ENCODE measurements around the gene TRAFD1.

The TRAFD1 gene

DNA sequence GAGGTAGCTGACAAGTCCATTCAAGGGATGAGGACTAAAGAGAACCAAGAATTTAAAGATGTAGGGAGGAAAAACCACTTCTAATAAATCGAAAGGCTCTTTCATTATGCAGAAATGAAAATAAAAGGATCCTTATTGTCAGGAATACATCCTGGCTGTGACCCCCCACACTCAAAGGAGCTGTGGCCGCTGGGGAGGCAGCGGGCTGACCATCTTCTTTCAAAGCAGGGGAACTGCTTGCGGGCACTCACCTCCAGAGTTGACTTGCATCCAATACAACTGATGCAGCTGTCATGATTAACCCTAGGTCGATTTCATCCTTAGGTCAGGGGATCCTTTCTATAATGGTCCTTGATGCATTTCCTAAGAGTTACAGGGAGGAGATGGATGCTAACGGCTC is 35.3 kb downstream of the TRAFD1 start:
- no peak for DNase-seq (ENCODE audit: low spot score)

DNA sequence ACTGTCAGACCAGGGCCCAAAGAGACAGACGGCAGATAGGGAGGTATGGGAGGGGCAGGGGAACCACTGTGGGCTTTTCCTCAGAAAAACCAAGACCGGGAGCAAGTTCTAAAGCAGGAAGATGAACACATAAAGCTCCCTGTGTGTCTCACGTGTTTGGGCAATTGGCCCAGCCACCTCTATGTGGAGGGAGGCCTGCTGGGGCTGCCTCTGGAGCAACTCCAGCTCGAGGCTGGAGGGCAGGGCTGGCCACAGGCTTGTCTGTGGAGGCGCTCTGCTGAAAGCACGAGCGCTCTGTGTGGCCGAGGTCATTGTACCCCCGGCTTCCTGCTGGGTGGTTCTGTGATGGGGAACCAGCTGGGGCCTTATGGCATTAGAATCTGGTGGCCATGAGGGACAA is 36.4 kb downstream of the TRAFD1 start:
- DNase-seq (ENCODE audit: low spot score), result no peak

DNA sequence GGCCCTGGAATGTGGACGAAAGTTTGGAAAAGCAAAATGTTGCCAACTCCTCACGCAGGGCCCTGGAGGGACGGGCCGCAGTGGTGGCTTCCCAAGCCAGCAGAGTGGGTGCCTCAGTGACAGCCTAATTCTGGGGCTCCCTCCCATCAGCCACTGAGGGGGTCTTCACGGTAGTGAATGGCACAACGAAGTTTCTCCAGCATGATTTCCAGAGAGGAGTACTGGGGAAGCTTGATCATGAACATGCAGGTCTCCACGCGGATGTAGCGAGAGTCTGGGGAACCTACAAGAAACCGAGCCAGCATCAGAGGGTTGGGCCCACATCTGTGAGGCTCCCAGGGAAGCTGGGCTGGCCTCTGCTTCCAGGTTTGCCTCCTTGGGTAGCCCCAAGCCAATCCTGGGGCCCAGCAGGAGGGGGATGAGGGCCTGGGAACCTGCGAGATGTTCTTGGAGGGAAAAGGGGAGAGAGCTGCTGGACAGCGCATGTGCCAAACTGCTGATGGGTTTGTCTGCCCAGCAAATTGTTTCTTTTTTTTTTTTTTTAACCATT is 37.0 kb downstream of the TRAFD1 start:
- no peak for DNase-seq (ENCODE audit: low spot score)

DNA sequence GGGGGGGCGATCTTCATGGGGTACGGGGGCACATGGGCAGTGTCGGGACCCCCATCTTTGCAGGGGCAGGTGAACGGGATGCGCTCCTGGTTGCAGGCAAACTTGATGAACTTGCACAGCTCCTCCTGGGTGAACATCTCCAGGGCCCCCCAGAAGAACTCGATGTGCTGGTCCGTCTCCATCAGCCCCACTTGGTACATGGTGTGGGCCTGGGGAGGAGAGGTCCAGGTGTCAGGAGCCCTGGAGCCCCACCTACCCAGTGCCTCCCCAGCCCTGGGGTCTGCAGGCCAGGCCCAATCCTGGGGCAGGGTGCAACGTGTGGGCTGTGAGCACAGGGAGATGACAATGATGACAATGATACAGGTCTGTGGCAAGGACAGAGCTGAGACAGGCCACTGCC is 37.7 kb downstream of the TRAFD1 start:
- no peak for DNase-seq (ENCODE audit: low spot score)

DNA sequence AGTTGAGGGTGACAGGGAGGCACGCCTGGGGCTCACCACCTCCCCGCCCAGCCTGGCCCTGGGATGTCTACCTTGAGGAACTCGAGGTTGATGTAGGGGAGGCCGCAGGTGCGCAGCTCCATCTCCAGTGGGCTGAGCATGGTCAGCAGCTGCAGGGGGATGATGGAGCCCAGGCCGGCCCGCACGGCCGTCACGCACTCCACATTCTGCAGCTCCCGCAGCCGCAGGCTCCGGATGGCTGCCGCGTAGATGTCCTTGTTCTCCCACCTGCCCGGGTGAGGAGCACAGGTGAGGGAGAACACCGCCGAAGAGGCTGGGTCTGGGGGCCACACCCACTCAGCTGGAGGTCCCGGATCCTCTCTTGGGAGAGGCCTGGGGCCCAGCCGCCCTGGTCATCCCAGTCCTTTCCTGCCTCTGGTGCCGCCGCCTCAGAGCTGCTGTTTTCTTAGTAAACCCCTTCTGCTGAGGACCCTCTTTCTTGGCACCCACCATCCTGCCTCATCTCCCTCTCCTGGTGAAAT is 38.2 kb downstream of the TRAFD1 start:
- DNase-seq (ENCODE audit: low spot score), result no peak

DNA sequence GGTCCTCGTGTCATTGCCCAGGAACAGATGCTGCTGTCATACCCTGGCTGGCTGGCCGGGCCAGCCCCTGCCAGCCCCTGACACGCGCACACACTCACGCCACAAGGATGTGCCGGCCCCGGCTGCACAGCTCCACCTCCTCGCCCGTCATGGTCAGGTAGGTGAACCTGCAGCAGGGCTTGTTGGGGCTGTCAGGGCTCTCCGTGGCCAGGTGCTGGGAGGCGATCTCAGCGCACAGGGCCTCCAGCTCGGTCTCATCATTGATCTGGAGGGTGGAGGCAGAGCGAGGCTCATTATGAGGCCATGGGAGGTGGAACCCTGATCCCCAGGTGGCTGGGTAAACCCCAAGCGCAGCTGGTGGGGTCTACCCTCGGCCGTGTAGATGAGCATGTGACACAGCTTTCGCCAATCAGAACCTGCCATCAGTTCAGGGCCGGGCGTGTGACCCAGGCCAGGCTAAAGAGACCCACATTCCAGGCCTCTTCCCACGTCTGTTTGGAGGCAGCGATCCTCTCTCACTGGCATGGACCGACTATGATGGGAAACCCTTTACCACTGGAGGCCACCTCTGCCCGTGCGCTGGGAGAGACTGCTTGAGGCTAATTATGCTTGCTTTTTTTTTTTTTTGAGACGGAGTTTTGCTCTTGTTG is 38.8 kb downstream of the TRAFD1 start:
- DNase-seq (ENCODE audit: low spot score), result no peak

DNA sequence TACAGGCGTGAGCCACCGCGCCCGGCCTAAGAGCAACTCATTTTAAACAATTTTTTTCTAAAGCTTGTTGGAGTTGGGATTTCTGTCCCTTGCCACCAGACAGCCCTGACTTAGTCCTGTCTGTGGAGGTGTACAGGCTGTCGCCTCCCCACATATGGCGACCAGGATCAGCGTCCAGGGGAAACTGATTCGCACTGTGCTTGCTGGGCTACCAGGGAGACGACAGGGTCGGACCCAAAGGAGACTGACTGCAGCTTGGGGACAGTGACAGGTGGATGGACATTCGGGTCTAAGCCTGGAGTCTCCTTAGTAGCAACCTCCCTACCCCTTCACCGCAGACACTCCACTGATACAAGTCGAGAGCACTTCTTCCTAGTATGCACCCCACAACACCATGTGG is 40.3 kb downstream of the TRAFD1 start:
- DNase-seq (ENCODE audit: low spot score), result no peak

DNA sequence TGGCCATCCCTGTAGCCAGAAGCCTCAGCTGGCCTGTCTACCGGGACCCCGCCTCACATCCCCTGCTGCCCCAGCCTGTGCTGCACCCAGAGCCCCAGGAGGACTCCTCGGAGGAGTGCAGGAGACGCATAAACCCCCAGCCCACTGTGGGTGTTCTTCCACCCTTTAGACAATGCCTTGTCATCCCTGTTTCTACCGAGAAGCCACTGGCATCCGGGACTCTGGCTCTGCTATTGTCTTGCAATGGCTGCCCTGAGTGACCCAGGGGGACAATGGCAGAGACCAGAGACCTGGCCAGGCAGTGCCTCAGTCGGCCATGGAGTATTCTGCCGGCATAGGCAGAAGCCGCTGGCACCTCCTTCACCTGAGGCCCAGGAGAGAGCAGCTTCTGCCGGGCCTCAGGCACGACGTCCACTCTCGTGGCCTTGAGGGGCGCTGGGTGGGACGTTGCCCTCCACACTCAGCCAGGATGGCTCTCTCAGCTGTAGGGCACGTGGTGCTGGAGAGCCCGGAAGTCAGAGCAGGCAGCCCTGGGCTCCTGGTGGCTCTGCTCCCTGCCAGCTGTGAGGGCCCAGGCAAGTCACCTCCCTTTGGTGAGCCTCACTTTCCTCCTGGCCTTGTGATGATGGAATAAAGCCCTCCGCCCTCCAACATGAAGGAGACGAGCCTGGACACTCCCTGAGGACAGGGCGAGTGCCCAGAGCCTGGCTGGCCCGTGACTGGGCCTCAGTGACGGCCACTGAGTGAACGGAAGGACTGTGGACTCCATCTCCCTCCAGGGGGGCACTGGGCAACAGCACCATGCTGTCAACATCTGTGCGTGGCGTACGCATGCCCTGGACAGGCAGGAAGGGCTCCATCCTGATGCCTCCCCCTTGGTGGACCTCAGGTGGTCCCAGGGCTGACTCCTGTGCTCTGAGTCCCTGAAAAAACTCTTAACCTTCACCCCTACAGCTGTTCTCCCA is 41.0 kb downstream of the TRAFD1 start:
- no peak for DNase-seq (ENCODE audit: low spot score)

DNA sequence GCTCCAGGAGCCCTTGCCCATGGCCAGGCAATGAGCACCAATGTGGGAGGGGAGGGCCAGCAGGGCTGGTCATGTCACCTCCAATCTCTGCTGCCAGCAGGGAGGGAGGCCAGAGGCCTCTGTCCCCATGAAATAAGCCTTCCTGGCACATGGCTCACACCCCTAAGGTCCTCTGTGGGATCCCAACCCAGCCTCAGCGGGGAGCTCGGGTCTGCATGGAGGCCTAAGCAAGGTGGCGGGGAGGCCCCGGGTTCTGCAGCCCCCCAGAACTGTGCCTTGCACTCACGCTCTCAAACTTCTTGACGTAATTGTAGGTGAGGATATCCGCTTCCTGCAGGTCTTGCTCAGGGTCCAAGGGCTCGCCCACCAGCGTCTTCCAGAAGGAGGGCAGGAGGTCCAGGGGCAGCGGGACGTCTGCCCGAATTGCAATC is 41.7 kb downstream of the TRAFD1 start:
- DNase-seq (ENCODE audit: low spot score), result no peak

DNA sequence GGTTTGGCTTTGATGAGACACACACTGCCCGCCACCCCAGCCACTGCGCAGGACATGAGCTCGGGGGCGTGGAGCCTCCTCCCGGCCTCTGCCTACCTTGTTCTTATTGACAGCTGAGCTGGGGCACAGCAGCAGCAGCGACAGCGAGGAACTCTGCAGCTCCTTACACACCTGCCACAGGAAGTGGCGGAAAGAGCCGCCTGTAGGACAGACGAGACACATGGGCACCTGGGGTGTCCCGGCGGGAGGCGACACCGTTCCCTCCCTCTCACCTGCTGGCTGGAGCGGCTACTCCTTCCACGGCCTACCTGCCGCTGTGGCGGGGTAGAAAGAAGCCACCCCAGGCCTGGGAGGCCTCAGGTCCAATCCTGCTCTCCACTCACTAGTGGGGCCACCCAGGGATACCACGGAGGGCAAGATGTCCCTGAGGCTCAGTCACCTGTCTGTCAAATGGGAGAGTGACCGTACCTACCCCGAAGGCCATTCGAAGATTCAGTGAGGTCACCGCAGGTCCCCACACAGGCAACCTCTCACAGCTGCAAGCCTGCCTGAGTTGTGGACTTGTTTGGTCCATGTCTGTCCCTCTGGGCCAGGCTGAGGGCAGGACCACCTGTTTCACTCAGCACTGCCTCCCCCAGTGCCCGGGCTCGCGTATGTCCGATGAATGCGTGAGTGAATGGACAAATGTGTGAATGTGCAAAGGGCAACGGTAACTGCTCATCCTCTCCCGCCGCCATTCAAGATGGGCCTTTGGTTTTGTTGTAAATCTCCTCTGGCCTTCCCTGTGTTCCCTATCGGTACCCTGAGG is 42.6 kb downstream of the TRAFD1 start:
- DNase-seq (ENCODE audit: low spot score), result no peak

DNA sequence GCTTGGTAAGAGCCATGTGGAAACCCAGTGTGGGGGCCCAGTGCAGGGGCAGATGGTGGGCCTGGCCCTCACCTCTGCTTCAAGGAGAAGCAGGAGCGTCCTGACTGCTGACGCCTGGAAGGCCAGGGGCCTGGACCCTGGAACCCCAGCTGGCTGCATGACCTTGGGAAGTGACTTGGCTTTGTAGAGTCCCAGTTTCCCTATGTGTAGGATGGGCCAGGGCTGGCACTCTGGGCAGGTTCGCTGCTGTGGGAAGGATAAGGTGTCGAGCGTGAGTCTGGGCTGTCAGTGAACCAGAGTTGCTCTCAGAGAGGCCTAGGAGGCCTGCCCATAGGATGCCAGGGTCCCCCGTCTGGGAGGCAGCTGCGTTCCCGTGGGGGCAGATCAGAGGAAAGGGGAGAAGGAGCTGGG is 43.2 kb downstream of the TRAFD1 start:
- DNase-seq (ENCODE audit: low spot score), result no peak

DNA sequence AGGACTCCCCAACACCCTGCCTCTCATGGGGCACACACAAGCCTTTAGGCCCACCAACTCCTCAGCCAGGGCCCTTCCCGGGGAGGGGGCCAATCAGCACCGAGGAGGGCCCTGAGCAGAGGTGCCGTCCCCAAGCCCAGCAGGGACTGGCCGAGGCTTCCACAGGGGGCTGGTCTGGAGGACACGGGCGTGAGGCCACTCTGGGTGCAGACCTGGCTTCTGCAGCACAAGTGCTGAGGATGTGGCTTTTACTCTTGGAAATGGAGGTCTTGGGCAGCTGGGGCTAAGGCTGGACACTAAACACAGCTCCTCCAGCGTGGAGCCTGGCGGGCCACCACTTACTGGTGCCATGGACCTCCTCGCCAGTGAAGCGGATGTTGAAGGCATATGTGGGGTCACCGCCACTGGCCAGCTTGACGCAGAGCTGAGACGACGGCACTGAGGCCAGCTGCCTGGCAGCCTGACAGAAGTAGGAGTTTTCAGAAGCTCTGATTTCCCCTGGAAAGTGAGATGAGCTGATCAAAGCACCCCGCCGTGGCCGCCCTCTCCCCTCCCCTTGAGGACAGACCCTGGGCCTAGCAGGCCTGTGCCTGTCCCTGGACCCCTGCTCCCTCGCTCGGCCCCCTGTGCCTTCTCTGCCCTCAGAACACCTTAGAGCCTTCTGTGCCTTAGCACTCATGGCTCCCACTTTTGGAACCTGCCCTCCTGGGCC is 44.0 kb downstream of the TRAFD1 start:
- no peak for DNase-seq (ENCODE audit: low spot score)

DNA sequence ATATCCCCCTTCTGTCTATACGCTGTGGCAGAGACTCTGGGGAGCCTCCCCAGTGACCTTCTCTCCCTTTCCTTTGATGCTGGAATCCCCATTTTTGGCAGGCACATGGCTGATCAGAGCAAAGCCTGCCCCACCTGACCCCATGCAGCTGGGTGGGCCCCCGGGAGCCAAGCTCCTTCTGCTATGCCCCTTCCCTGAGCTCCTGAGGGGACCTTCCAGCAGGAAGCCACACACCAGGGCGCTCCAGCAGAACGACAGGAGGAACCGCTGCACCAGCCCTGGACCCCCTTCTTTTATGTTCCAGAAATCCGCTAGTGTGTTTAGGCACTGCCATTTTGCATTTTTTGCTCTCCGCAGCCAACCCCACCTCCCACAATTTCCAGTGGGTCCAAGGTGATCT is 44.6 kb downstream of the TRAFD1 start:
- no peak for DNase-seq (ENCODE audit: low spot score)

DNA sequence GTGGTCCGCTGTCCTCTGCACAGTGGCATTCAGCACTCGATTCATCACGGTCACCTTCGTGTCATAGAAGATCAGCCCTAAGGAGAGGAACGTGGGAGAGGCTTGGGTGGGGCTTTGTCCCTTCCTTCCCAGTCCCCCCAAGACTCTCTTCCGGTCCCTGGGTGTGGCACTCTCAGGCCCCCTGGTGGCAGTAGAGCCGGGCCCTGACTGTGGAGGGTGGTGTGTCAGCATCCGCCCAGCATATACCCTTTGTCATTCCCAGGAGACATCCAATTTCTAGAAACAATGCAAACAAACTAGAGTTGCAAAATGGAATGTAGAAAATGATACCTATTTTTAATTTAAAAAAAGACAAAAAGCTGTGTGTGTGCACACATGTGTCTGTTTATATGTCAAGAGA is 45.0 kb downstream of the TRAFD1 start:
- peak; percentile 35 for DNase-seq (ENCODE audit: low spot score)

DNA sequence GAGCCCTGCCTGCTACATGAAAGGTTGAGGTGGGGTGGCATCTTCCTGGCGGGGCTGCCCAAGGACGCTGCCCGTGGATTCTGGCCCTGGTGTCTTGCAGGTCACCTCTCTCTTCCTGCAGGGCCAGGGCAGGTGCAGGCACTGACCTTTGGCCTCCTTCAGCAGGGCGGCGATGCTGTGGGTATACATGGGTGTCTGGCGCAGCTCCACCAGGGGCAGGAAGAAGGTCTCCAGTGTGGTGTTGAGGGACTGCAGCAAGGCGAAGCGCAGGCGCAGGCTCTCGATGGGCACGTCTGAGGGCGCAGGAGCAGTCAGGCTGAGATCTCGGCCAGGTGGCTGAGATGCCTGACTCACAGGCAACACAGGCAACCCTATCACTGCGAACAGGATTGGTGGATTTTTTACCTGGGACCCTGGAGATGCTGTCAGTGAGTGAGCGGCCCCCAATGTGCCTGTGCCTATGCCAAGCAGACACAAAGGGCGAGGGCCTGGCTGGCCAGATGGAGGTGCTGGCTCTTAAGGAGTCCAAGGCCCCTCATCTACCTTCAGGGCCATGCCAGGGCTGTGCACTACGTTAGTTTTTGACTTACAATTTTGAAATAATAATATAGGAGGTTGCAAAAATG is 45.7 kb downstream of the TRAFD1 start:
- no peak for DNase-seq (ENCODE audit: low spot score)

DNA sequence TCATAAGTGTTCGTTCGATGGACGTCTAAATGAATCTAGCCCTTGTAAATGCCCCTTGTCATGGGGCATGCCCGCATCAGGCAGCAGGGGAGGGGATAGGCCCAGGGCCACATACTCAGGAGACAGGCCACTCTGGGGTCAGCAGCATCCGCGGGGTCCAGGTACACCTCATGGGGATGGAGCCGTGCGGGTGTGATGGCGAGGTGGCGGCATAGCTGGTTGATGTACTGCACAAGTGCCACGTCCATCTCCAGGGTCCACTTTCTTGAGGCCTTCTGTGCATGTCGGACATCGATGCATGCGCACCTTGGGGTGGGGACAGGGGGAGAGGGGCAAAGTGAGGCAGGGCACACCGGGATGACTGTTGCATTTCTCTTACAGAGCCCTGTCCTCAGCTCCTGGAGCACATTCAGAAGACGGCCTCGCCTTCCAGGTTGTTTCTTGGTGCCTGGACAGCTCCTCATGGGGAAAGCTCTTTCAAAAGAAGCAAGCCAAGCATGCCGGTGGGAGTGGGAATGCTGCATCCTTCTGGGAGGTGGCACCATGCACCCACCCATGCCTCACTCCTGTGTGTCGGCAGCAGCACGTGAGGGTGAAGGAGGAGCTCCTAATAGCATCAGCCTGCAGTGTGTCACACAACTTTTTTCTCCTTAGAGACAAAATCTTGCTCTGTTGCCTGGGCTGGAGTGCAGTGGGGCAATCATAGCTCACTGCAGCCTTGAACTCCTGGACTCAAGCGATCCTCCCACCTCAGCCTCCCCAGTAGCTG is 47.4 kb downstream of the TRAFD1 start:
- DNase-seq (ENCODE audit: low spot score), result no peak

DNA sequence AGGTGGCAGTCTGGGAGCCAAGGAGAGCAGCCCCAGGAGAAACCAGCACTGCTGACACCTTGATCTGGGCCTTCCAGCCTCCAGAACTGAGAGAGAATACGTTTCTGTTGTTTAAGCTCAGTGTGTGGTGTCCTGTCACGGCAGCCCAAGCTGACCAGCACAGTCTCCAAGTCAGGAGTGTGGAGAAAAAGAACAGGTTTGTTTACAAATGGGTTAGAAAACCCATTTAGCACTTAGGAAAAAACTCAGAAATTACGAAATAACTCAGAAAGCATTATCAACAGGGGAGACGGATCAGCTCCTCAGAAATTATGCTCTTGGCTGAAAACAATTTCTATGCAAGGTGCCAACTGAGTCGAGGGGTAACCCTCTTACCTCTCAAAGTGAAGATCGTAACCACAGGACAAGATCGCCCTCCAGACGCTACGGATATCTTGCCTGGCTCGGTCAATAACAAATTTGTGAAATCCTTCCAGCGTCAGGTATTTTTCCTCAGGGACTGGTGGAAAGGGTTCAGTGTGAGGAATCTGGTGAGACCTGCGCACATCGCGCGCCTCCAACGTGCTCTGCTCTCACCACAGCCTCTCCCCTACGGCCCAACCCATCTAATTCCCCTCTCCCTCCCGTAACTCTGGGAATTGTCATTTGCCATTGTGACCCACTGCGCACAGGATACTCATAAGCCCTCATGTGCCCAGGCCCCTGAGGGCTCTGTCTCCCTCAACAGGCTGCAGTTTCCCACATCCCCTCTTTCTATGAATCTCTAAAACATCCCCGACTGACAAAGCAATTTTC is 50.2 kb downstream of the TRAFD1 start:
- DNase-seq (ENCODE audit: low spot score), result no peak

DNA sequence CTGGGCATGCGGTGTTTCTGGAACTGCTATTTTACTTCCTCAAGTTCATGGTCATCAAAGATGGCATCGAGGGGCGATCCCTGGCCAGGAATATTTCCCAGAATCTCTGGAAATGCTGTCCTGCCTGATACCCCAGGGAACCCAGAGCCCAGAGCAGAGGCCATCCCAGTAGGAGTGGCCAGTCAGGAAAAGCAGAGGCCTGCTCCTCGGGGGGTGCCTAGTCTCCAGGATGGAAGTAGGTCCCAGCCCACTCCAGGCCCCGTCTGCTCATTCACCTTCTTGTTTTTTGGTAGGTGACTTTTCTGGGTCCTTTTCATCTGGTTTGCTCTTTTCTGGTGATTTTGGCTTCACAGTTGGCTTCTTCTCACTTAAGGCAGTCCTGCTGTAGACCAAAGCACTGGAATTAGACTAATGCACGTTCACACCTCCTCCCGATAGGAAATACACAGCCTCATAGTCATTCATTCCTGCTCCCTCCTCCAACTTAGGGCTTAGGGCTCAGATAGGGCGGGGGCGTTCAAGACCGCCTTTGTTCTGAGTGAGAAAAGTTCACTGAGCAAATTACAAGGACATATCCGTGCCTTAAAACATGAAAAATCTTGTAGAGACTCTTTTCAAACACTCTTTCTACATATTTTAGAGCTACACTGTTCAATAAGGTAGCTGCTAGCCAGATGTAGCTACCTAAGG is 51.1 kb downstream of the TRAFD1 start:
- DNase-seq (ENCODE audit: low spot score), result no peak

DNA sequence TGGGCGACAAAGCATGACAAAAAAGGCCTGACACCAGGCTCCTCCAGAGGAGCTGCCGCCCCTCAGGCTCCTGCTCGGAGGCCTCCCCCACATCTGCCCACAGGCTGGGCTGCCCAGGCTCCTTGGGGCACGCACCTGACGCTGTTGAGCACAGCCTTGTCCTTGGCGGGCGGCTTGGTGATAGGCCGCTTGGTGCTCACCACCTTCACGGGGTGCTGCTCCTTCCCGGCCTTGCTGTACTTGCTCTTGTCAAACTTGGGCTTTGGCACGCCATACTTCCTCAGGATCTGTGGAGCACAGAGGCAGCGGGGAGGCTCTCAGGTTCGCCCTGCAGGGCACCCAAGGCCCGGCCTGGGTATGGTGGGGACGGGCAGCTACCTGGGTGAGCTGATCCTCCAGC is 53.4 kb downstream of the TRAFD1 start:
- no peak for DNase-seq (ENCODE audit: low spot score)
